Breast epithelium (tissue), 4 donors: ENCODE measurements around the gene STIM2. TPM values are rescaled to one million over a fixed set of nuclear protein-coding genes. Genes with fewer than 3 reads are reported as not detected.

Experiments used
- DNase-seq, 2 donors: peaks; one replicate each; pipeline ENCODE4 v3.0.0-alpha.2; 2019; ENCODE audit warnings: low spot score in 2 of 2
- H3K27ac ChIP-seq, 2 donors: fragments of 200-600 bp; sonication (generic) in 1 of 2; one replicate each; pipeline ENCODE4 v1.5.1; 2016 to 2019; ENCODE audit warnings: mild to moderate bottlenecking in 1 of 2
- H3K27me3 ChIP-seq, 2 donors: fragments of 200-600 bp; sonication (generic) in 1 of 2; one replicate each; pipeline versions ENCODE4 v1.5.1 to v1.6.0; 2017 to 2019; ENCODE audit warnings: control low read depth in 1 of 2, mild to moderate bottlenecking in 1 of 2
- H3K36me3 ChIP-seq: fragments of 200-600 bp; one replicate; pipeline ENCODE4 v1.5.1; 2019
- H3K4me1 ChIP-seq, 2 donors: fragments of 200-600 bp; sonication (generic); one replicate each; pipeline ENCODE4 v1.5.1; 2016 to 2019; ENCODE audit warnings: control low read depth in 1 of 2
- H3K4me3 ChIP-seq, 3 donors: fragments of 200-600 bp; sonication (generic); 1 replicate in 2 of 3; 2 replicates in 1 of 3; pipeline ENCODE4 v1.5.1; 2016 to 2019; ENCODE audit warnings: mild to moderate bottlenecking in 3 of 3, moderate library complexity in 2 of 3
- H3K9me3 ChIP-seq, 2 donors: fragments of 200-600 bp; sonication (generic) in 1 of 2; one replicate each; pipeline ENCODE4 v1.5.1; 2016 to 2019; ENCODE audit warnings: control low read depth in 1 of 2
- POLR2A ChIP-seq: fragments of 450-650 bp; IDR thresholded peaks from one replicate; pipeline ENCODE4 v1.6.1; 2016; ENCODE audit warnings: antibody characterized with exemption, mild to moderate bottlenecking, moderate library complexity
- POLR2AphosphoS5 ChIP-seq, 3 donors: sonication (generic); formaldehyde crosslinking; IDR thresholded peaks; one replicate each; pipeline ENCODE4 v1.6.1; 2017; ENCODE audit warnings: antibody characterized with exemption in 3 of 3
- intact Hi-C: fragments of 100-400 bp; cut with DNase I; formaldehyde crosslinking; loops from one replicate; pipeline ENCODE4 v1.15.1; 2023; ENCODE audit warnings: low total_unique reads
- total RNA-seq, 3 donors: library from RNA; depleted of rRNA; stranded (reverse); fragments of >200 nt; gene quantifications; one replicate each; pipeline ENCODE4 v1.1.0, GENCODE V29; 2016
- TF ChIP-seq, protein P1 (sequence below), 3 donors: fragments of 450-650 bp; IDR thresholded peaks; one replicate each; pipeline ENCODE4 v1.5.1; 2016 to 2017; ENCODE audit warnings: antibody characterized with exemption in 3 of 3, mild to moderate bottlenecking in 3 of 3, moderate library complexity in 3 of 3

STIM2 gene
- total RNA-seq, 3 donors from 2014 or later, result 12.0 to 24.7 (median 23.3) TPM

- intact Hi-C loops, result no loop called here
- no peak for DNase-seq
- no peaks in the 10 kb centered on the region for H3K9me3 ChIP-seq
- H3K4me3 ChIP-seq, result no peak overlapping the region
- no peaks in the 10 kb centered on the region for H3K4me1 ChIP-seq
- no peak overlapping the region for H3K27ac ChIP-seq
- no peaks in the 10 kb centered on the region for H3K27me3 ChIP-seq
- TF ChIP-seq POLR2AphosphoS5 (IDR thresholded peaks at IDR 0.05), result no peak
- no peak for TF ChIP-seq POLR2A
- TF ChIP-seq, protein P1, sequence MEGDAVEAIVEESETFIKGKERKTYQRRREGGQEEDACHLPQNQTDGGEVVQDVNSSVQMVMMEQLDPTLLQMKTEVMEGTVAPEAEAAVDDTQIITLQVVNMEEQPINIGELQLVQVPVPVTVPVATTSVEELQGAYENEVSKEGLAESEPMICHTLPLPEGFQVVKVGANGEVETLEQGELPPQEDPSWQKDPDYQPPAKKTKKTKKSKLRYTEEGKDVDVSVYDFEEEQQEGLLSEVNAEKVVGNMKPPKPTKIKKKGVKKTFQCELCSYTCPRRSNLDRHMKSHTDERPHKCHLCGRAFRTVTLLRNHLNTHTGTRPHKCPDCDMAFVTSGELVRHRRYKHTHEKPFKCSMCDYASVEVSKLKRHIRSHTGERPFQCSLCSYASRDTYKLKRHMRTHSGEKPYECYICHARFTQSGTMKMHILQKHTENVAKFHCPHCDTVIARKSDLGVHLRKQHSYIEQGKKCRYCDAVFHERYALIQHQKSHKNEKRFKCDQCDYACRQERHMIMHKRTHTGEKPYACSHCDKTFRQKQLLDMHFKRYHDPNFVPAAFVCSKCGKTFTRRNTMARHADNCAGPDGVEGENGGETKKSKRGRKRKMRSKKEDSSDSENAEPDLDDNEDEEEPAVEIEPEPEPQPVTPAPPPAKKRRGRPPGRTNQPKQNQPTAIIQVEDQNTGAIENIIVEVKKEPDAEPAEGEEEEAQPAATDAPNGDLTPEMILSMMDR (IDR thresholded peaks at IDR 0.05), result no peak
- H3K36me3 ChIP-seq, result no peaks in the 10 kb centered on the region
Measured at GRCh38 chr4:26936284-26937065, 75.8 kb downstream of the STIM2 start.

GRCh38 chr4:26937139-26937538, 76.5 kb downstream of the STIM2 start:
- H3K27me3 ChIP-seq, result no peaks in the 10 kb centered on the region
- no peak for DNase-seq
- TF ChIP-seq POLR2A (no peak), POLR2AphosphoS5 (IDR thresholded peaks at IDR 0.05) (no peak)
- TF ChIP-seq, protein P1 (IDR thresholded peaks at IDR 0.05), result no peak
- H3K4me1 ChIP-seq, result no peaks in the 10 kb centered on the region
- no peak overlapping the region for H3K4me3 ChIP-seq
- intact Hi-C loops, result no loop called here
- H3K36me3 ChIP-seq, result no peaks in the 10 kb centered on the region
- no peaks in the 10 kb centered on the region for H3K9me3 ChIP-seq
- no peak overlapping the region for H3K27ac ChIP-seq

DNA sequence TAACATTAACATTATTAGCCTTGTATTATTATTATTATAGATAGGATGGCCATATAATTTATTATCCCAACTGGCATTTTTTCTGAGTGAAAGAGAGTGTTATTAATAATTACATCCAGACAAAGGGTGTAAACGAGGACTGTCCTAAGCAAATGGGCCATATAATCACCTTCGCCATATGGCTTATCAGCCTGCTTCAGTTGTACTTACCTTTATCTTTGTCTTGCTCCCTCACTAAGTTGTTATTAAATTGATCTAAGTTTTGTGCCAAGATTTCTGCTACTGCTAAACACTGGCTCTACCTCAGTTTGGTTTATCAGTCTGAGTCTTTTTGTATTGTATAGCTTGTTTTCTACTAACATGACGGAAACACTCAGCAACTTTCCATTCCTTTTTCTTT, 76.9 kb downstream of the STIM2 start:
- H3K9me3 ChIP-seq, result no peaks in the 10 kb centered on the region
- no peaks in the 10 kb centered on the region for H3K27me3 ChIP-seq
- no peak overlapping the region for H3K4me3 ChIP-seq
- intact Hi-C loops, result no loop called here
- no peaks in the 10 kb centered on the region for H3K36me3 ChIP-seq
- H3K4me1 ChIP-seq, result no peaks in the 10 kb centered on the region
- no peak overlapping the region for H3K27ac ChIP-seq
- no peak for DNase-seq
- TF ChIP-seq POLR2AphosphoS5 (IDR thresholded peaks at IDR 0.05) (no peak), POLR2A (no peak)
- TF ChIP-seq, protein P1 (IDR thresholded peaks at IDR 0.05), result no peak

GRCh38 chr4:26938516-26938915, 77.9 kb downstream of the STIM2 start:
- Histone ChIP-seq H3K4me1 (no peaks in the 10 kb centered on the region), H3K9me3 (no peaks in the 10 kb centered on the region), H3K27ac (no peak overlapping the region), H3K4me3 (no peak overlapping the region), H3K36me3 (no peaks in the 10 kb centered on the region), H3K27me3 (no peaks in the 10 kb centered on the region)
- no peak for DNase-seq
- intact Hi-C loops, result no loop called here
- TF ChIP-seq POLR2A, result no peak
- no peak for TF ChIP-seq POLR2AphosphoS5 (IDR thresholded peaks at IDR 0.05)
- TF ChIP-seq, protein P1 (IDR thresholded peaks at IDR 0.05), result no peak

- H3K27ac ChIP-seq, result no peak overlapping the region
- no peaks in the 10 kb centered on the region for H3K36me3 ChIP-seq
- no peaks in the 10 kb centered on the region for H3K27me3 ChIP-seq
- no peaks in the 10 kb centered on the region for H3K4me1 ChIP-seq
- H3K4me3 ChIP-seq, result no peak overlapping the region
- no peak for DNase-seq
- TF ChIP-seq, protein P1 (IDR thresholded peaks at IDR 0.05), result no peak
- TF ChIP-seq POLR2AphosphoS5 (IDR thresholded peaks at IDR 0.05) (no peak), POLR2A (no peak)
- no peaks in the 10 kb centered on the region for H3K9me3 ChIP-seq
- intact Hi-C loops, result no loop called here
Measured at GRCh38 chr4:26941951-26942350, 81.3 kb downstream of the STIM2 start.
